Lung (tissue), 12 donors: ENCODE data around the gene EPM2AIP1. TPM values are rescaled to one million over a fixed set of nuclear protein-coding genes. Genes with fewer than 3 reads are reported as not detected.
A peak's percentile ranks its signal among the peaks of the same experiment; 100 is the strongest.

Source experiments
- ATAC-seq: fragments of 200-7000 bp; cut with Tn5 transposase; one replicate; pipeline ENCODE4 v1.9.1; 2020; ENCODE audit warnings: moderate number of reproducible peaks; ENCODE audit not compliant: insufficient read depth, low FRiP score
- DNase-seq, 3 donors: peaks; one replicate each; pipeline ENCODE4 v3.0.0-alpha.2; 2013 to 2017
- H3K27ac ChIP-seq, 2 donors: one replicate each; pipeline ENCODE4 v1.5.1; 2013; ENCODE audit warnings: mild to moderate bottlenecking in 2 of 2, moderate library complexity in 2 of 2, control low read depth in 1 of 2, inconsistent platforms in 1 of 2, low read depth in 1 of 2, low read length in 1 of 2
- H3K27me3 ChIP-seq, 3 donors: one replicate each; pipeline ENCODE4 v1.5.1; 2013; ENCODE audit warnings: low read length in 2 of 3; ENCODE audit not compliant: control insufficient read depth in 3 of 3, insufficient read depth in 3 of 3
- H3K36me3 ChIP-seq, 4 donors: one replicate each; pipeline ENCODE4 v1.5.1; 2013; ENCODE audit warnings: low read length in 4 of 4, mild to moderate bottlenecking in 1 of 4, moderate library complexity in 1 of 4; ENCODE audit not compliant: control insufficient read depth in 4 of 4, insufficient read depth in 4 of 4
- H3K4me1 ChIP-seq, 5 donors: one replicate each; pipeline ENCODE4 v1.5.1; 2013; ENCODE audit warnings: low read length in 5 of 5, mild to moderate bottlenecking in 2 of 5, moderate library complexity in 1 of 5; ENCODE audit not compliant: control insufficient read depth in 5 of 5, insufficient read depth in 5 of 5
- H3K4me3 ChIP-seq: one replicate; pipeline ENCODE4 v1.5.1; 2013; ENCODE audit warnings: mild to moderate bottlenecking, control low read depth, moderate library complexity
- H3K9ac ChIP-seq, 2 donors: one replicate each; pipeline ENCODE4 v1.5.1; 2013; ENCODE audit warnings: low read length in 2 of 2, control low read depth in 1 of 2; ENCODE audit not compliant: insufficient read depth in 1 of 2
- H3K9me3 ChIP-seq, 4 donors: one replicate each; pipeline ENCODE4 v1.5.1; 2013; ENCODE audit warnings: low read length in 3 of 4, mild to moderate bottlenecking in 1 of 4, moderate library complexity in 1 of 4; ENCODE audit not compliant: control insufficient read depth in 4 of 4, insufficient read depth in 3 of 4
- WGBS, 2 donors: extraction: QIAGEN DNeasy Blood & Tissue Kit; methylation state at CpG; one replicate each; pipeline ENCODE4 v1.1.7; 2013; 5-methylcytosine and 5-hydroxymethylcytosine counted together
- polyA plus RNA-seq, 2 donors: library from polyadenylated mRNA; stranded (reverse); fragments of 200-250 nt; gene quantifications; one replicate each; pipeline ENCODE4 v1.2.1, GENCODE V29; 2013
- total RNA-seq, 2 donors: library from RNA; depleted of rRNA in 1 of 2; stranded (reverse); fragments of >200 nt in 1 of 2; gene quantifications; one replicate each; pipeline ENCODE4 v1.2.1, GENCODE V29; 2014 to 2021
- TF ChIP-seq, protein P1 (sequence below): IDR thresholded peaks from 2 replicates; pipeline ENCODE4 v1.5.1; 2012; ENCODE audit warnings: mild to moderate bottlenecking; ENCODE audit errors: control extremely low read depth, extremely low read depth
- donor health status: control.
- donor health status: control.
- donor health status: Bipolar disorder and iron deficiency.
- donor health status: healthy.
- donor health status: DM: yes; HTN: yes; CAD: no.

EPM2AIP1 gene
- total and polyA plus RNA-seq, 4 donors: 7.1 to 62.6 (median 13.9) TPM

DNA sequence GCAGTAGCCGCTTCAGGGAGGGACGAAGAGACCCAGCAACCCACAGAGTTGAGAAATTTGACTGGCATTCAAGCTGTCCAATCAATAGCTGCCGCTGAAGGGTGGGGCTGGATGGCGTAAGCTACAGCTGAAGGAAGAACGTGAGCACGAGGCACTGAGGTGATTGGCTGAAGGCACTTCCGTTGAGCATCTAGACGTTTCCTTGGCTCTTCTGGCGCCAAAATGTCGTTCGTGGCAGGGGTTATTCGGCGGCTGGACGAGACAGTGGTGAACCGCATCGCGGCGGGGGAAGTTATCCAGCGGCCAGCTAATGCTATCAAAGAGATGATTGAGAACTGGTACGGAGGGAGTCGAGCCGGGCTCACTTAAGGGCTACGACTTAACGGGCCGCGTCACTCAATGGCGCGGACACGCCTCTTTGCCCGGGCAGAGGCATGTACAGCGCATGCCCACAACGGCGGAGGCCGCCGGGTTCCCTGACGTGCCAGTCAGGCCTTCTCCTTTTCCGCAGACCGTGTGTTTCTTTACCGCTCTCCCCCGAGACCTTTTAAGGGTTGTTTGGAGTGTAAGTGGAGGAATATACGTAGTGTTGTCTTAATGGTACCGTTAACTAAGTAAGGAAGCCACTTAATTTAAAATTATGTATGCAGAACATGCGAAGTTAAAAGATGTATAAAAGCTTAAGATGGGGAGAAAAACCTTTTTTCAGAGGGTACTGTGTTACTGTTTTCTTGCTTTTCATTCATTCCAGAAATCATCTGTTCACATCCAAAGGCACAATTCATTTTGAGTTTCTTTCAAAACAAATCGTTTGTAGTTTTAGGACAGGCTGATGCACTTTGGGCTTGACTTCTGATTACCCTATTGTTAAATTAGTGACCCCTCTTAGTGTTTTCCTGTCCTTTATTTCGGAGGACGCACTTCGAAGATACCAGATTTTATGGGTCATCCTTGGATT lies 674 bp upstream of the EPM2AIP1 start, which contains the start of gene MLH1:
Gene MLH1 (plus strand): TSS at position 193 of the 958 bp plus-strand sequence. CDS start 30 bp downstream, at position 223.
- peak within 1 kb of the TSS; percentile 77 for H3K4me3 ChIP-seq
- peaks cover 3 to 23% (median 10%) of the 10 kb centered on the region in 4 donors for H3K36me3 ChIP-seq
- TF ChIP-seq, protein P1, sequence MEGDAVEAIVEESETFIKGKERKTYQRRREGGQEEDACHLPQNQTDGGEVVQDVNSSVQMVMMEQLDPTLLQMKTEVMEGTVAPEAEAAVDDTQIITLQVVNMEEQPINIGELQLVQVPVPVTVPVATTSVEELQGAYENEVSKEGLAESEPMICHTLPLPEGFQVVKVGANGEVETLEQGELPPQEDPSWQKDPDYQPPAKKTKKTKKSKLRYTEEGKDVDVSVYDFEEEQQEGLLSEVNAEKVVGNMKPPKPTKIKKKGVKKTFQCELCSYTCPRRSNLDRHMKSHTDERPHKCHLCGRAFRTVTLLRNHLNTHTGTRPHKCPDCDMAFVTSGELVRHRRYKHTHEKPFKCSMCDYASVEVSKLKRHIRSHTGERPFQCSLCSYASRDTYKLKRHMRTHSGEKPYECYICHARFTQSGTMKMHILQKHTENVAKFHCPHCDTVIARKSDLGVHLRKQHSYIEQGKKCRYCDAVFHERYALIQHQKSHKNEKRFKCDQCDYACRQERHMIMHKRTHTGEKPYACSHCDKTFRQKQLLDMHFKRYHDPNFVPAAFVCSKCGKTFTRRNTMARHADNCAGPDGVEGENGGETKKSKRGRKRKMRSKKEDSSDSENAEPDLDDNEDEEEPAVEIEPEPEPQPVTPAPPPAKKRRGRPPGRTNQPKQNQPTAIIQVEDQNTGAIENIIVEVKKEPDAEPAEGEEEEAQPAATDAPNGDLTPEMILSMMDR: no peak
- H3K27ac ChIP-seq: peak within 1 kb of the TSS; percentile 97 to 99
- H3K4me1 ChIP-seq: peaks cover 0 to 37% (median 7%) of the 10 kb centered on the region in 5 donors
- peak within 1 kb of the TSS; percentile 94 to 97 for H3K9ac ChIP-seq
- no peaks in the 10 kb centered on the region for H3K27me3 ChIP-seq
- DNase-seq (peak; percentile 100), ATAC-seq (peak; percentile 90)
- WGBS, 2 donors: 1 to 2% methylated on average over 47 of the region's 47 CpGs
- no peaks in the 10 kb centered on the region for H3K9me3 ChIP-seq

DNA sequence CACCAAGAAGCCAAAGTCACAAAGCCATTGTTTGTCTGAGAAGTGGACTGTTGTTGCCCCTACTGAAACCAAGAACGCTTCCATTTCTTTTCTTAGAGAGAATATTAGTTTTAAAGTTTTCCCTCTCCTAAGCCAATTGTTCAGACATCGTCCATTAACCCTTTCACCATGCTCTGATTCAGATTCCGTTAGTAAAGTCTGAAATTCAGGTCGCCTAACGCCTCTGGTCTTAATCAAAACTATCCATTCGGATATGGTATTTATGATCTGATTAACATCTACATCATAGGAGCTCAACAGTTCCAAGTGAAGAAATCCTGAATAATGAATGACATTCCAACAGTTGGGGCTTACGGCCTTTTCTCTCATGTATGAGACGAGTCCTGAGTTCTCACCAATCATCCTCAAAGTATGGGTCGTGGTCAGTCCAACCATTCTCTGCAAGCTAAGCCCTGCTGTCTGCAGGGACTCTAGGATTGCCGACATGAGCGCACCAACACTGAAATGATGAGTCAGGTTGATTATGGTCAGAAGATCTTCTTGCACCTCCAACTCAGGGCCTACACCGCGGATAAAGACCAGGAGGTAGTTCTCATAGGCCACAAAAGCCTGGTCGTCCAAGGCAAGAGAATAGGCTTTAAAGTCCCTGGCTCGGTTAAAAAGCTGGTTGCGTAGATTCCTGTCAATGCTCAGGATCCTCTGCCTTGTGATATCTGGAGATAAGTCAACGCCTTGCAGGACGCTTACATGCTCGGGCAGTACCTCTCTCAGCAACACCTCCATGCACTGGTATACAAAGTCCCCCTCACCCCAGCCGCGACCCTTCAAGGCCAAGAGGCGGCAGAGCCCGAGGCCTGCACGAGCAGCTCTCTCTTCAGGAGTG lies 767 bp downstream of the EPM2AIP1 start:
- DNase-seq: peak in 2 of 3 donors; percentile 64 to 78
- Histone ChIP-seq H3K27me3 (no peaks in the 10 kb centered on the region), H3K9ac (peak overlapping the region; percentile 94 to 97), H3K9me3 (no peaks in the 10 kb centered on the region), H3K27ac (peak overlapping the region; percentile 96 to 99), H3K4me1 (peaks cover 0 to 43% (median 16%) of the 10 kb centered on the region in 5 donors), H3K36me3 (peaks cover 3 to 17% (median 5%) of the 10 kb centered on the region in 4 donors), H3K4me3 (peak overlapping the region; percentile 77)
- WGBS, 2 donors: 10 to 17% methylated on average over 24 of the region's 24 CpGs
- TF ChIP-seq, protein P1: no peak
- ATAC-seq: no peak

DNA sequence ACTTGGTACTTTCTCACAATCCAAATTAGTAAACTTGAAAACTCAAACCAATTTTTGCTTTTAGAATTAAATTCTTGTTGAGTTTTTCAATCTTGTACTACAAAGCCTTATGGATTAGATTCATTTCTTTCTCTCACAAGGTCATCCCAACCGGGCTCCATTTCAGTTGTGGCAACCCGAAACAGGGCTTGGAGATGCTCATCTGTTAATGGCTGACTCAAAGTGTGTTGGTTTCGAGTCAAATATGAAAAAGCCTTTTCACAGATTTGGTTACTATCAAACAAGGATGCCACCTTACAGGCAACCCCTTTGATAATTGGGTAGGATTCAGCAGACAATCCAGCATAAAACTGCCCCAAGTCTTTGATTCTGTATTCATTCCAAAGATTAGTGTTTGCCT lies 1.8 kb downstream of the EPM2AIP1 start:
- Histone ChIP-seq H3K4me3 (no peak overlapping the region), H3K4me1 (peaks cover 0 to 43% (median 16%) of the 10 kb centered on the region in 5 donors), H3K9me3 (no peaks in the 10 kb centered on the region), H3K27me3 (no peaks in the 10 kb centered on the region), H3K9ac (peak overlapping the region; percentile 94 to 97), H3K36me3 (peaks cover 3 to 15% (median 6%) of the 10 kb centered on the region in 4 donors), H3K27ac (peak overlapping the region in 1 of 2 donors; percentile 96)
- peak in 2 of 3 donors; percentile 8 to 20 for DNase-seq
- WGBS, 2 donors: 73 to 85% methylated on average over 3 of the region's 3 CpGs
- TF ChIP-seq, protein P1: no peak
- no peak for ATAC-seq
